ENCODE results near the gene CYB561D2. TPM values are rescaled to one million over a fixed set of nuclear protein-coding genes. Genes with fewer than 3 reads are reported as not detected.

CYB561D2 gene
- polyA plus RNA-seq, 1 donor from 2014 or later: 21.2 TPM

DNA sequence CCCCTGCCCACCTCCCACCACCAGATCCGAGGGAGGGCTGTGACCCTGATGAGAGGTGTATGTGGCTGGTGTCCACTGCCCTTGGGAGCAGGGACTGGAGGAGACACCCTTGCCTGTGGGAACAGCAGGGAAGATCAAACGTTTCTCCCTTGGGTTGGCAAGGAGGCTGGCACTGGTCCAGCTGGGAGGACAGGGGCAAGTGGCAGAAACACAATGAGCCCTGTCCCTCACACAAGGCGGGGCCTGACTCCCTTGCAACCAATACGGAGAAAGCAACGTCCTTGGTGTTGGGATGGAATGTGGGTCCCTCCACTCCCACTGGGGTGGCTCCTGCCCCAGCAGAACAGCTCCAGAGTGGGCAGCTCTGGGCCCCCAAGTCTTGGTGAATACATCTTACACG is 33.4 kb upstream of the CYB561D2 start:
- H3K9me3 ChIP-seq (ENCODE audit: low read length): no peaks in the 10 kb centered on the region
- H3K4me3 ChIP-seq (ENCODE audit: low read length): peak overlapping the region; percentile 93
- no peaks in the 10 kb centered on the region for H3K36me3 ChIP-seq (ENCODE audit: insufficient read depth, low read length)
- no peak overlapping the region for H3K27ac ChIP-seq (ENCODE audit: low read length)
- H3F3A ChIP-seq (ENCODE audit: insufficient read depth, low read length, poor library complexity, severe bottlenecking): no peaks in the 10 kb centered on the region
- H2AFZ ChIP-seq (ENCODE audit: low read depth, low read length): no peak overlapping the region
- H3K27me3 ChIP-seq (ENCODE audit: insufficient read depth, low read depth, low read length): no peaks in the 10 kb centered on the region
- no peak overlapping the region for H3K4me2 ChIP-seq (ENCODE audit: low read length)
- no peak overlapping the region for H3K9ac ChIP-seq (ENCODE audit: low read length)
- no peaks in the 10 kb centered on the region for H4K20me1 ChIP-seq (ENCODE audit: insufficient read depth)
- H3K9me2 ChIP-seq (ENCODE audit: insufficient read depth, low read length): no peaks in the 10 kb centered on the region
- TF ChIP-seq EZH2 (IDR thresholded peaks at IDR 0.05; ENCODE audit: borderline replicate concordance, insufficient read depth, low read length, poor library complexity, severe bottlenecking) (no peak), RAD21 (conservative IDR thresholded peaks at IDR 0.05) (no peak), SMC3 (conservative IDR thresholded peaks at IDR 0.05; ENCODE audit: poor library complexity) (no peak), TAF1 (IDR thresholded peaks at IDR 0.05; ENCODE audit: low read depth) (no peak), POLR2AphosphoS5 (IDR thresholded peaks at IDR 0.05) (no peak), MXI1 (conservative IDR thresholded peaks at IDR 0.05; ENCODE audit: poor library complexity, severe bottlenecking) (no peak), EP300 (conservative IDR thresholded peaks at IDR 0.05; ENCODE audit: poor library complexity, severe bottlenecking) (no peak)
- TF ChIP-seq, protein P1, sequence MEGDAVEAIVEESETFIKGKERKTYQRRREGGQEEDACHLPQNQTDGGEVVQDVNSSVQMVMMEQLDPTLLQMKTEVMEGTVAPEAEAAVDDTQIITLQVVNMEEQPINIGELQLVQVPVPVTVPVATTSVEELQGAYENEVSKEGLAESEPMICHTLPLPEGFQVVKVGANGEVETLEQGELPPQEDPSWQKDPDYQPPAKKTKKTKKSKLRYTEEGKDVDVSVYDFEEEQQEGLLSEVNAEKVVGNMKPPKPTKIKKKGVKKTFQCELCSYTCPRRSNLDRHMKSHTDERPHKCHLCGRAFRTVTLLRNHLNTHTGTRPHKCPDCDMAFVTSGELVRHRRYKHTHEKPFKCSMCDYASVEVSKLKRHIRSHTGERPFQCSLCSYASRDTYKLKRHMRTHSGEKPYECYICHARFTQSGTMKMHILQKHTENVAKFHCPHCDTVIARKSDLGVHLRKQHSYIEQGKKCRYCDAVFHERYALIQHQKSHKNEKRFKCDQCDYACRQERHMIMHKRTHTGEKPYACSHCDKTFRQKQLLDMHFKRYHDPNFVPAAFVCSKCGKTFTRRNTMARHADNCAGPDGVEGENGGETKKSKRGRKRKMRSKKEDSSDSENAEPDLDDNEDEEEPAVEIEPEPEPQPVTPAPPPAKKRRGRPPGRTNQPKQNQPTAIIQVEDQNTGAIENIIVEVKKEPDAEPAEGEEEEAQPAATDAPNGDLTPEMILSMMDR (IDR thresholded peaks at IDR 0.05; ENCODE audit: poor library complexity, severe bottlenecking): no peak
- TF ChIP-seq, protein P2, sequence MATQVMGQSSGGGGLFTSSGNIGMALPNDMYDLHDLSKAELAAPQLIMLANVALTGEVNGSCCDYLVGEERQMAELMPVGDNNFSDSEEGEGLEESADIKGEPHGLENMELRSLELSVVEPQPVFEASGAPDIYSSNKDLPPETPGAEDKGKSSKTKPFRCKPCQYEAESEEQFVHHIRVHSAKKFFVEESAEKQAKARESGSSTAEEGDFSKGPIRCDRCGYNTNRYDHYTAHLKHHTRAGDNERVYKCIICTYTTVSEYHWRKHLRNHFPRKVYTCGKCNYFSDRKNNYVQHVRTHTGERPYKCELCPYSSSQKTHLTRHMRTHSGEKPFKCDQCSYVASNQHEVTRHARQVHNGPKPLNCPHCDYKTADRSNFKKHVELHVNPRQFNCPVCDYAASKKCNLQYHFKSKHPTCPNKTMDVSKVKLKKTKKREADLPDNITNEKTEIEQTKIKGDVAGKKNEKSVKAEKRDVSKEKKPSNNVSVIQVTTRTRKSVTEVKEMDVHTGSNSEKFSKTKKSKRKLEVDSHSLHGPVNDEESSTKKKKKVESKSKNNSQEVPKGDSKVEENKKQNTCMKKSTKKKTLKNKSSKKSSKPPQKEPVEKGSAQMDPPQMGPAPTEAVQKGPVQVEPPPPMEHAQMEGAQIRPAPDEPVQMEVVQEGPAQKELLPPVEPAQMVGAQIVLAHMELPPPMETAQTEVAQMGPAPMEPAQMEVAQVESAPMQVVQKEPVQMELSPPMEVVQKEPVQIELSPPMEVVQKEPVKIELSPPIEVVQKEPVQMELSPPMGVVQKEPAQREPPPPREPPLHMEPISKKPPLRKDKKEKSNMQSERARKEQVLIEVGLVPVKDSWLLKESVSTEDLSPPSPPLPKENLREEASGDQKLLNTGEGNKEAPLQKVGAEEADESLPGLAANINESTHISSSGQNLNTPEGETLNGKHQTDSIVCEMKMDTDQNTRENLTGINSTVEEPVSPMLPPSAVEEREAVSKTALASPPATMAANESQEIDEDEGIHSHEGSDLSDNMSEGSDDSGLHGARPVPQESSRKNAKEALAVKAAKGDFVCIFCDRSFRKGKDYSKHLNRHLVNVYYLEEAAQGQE (IDR thresholded peaks at IDR 0.05; ENCODE audit: borderline replicate concordance): no peak
- H3K79me2 ChIP-seq (replicated peaks; ENCODE audit: insufficient read depth, low read length): peaks cover 23% of the 10 kb centered on the region

DNA sequence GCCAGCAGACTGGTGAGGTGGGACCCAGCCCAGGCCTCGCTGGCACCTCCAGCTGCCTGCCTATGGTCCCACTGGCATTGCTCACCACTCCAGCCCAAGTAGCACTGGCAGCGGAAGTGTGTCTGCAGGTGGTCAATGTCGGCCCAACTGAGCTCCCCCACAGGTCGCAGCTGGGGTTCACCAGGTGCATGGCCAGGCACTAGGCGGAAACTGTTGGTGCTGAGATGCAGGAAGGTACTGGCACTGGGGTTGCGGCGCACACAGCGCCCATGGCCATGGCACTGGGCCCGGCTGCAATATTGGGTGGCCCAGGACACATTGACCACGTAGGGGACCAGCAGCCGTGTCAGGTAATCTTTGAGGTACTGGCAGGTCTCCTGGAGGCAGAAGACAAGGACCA is 32.5 kb upstream of the CYB561D2 start:
- no peak overlapping the region for H3K27ac ChIP-seq (ENCODE audit: low read length)

More for the DNA sequence above, 32.5 kb upstream of the CYB561D2 start:
- no peaks in the 10 kb centered on the region for H4K20me1 ChIP-seq (ENCODE audit: insufficient read depth)
- no peaks in the 10 kb centered on the region for H3K27me3 ChIP-seq (ENCODE audit: insufficient read depth, low read depth, low read length)
- no peak overlapping the region for H3K9ac ChIP-seq (ENCODE audit: low read length)
- H3K9me2 ChIP-seq (ENCODE audit: insufficient read depth, low read length): no peaks in the 10 kb centered on the region
- no peaks in the 10 kb centered on the region for H3K9me3 ChIP-seq (ENCODE audit: low read length)
- no peaks in the 10 kb centered on the region for H3F3A ChIP-seq (ENCODE audit: insufficient read depth, low read length, poor library complexity, severe bottlenecking)
- H3K36me3 ChIP-seq (ENCODE audit: insufficient read depth, low read length): no peaks in the 10 kb centered on the region
- H3K4me3 ChIP-seq (ENCODE audit: low read length): peak overlapping the region; percentile 93
- H2AFZ ChIP-seq (ENCODE audit: low read depth, low read length): no peak overlapping the region
- no peak overlapping the region for H3K4me2 ChIP-seq (ENCODE audit: low read length)
- H3K79me2 ChIP-seq (replicated peaks; ENCODE audit: insufficient read depth, low read length): peaks cover 23% of the 10 kb centered on the region
- TF ChIP-seq RAD21 (conservative IDR thresholded peaks at IDR 0.05): no peak
- TF ChIP-seq SMC3 (conservative IDR thresholded peaks at IDR 0.05; ENCODE audit: poor library complexity): no peak
- TF ChIP-seq MXI1 (conservative IDR thresholded peaks at IDR 0.05; ENCODE audit: poor library complexity, severe bottlenecking): no peak
- no peak for TF ChIP-seq EZH2 (IDR thresholded peaks at IDR 0.05; ENCODE audit: borderline replicate concordance, insufficient read depth, low read length, poor library complexity, severe bottlenecking)
- TF ChIP-seq, protein P1 (IDR thresholded peaks at IDR 0.05; ENCODE audit: poor library complexity, severe bottlenecking): no peak
- TF ChIP-seq POLR2AphosphoS5 (IDR thresholded peaks at IDR 0.05): no peak
- TF ChIP-seq TAF1 (IDR thresholded peaks at IDR 0.05; ENCODE audit: low read depth): no peak
- TF ChIP-seq EP300 (conservative IDR thresholded peaks at IDR 0.05; ENCODE audit: poor library complexity, severe bottlenecking): no peak
- TF ChIP-seq, protein P2 (IDR thresholded peaks at IDR 0.05; ENCODE audit: borderline replicate concordance): no peak

All from neural cell (in vitro differentiated cells).